Measurements from ENCODE around the gene CHIT1.
A peak's percentile ranks its signal among the peaks of the same experiment; 100 is the strongest.

CHIT1 gene

DNA sequence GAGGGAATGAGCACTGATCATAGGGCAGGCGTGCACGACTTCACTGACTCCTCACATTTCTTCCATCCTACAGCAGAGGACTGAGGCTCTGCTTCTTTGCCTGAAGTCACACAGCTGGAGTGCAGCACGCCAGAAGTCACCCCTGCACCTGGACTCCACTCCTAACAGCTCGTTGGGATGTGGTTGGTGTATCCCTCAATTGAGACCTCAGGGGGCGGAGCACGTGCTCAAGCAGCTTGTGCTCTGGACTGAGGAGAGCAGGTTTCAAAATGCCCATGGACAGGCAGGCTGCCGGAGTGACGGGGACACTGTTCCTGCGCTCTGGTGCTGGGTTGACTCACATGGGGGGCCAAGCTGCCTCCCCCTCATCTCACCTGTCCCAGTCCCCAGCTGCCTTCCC, 13.9 kb downstream of the CHIT1 start:
- no peak for DNase-seq

DNA sequence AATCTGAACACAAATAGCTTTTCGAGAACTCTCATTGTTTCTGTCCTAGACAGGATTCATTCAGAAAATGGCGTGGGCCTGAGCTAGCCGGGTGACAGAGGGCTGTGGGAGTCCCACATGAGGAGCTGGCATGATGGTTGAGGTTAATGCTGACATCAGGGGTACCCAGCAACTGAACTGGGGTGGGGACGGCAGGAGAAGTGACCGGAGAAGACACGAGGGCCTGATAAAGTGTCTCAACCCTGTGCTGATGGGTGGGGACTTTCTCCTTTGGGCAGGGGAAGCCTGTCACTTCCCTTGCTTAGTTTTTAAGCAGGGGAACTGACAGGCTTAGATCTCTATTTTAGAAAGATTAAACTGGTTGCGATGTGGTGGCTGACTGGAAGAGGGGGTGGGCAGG, 14.6 kb downstream of the CHIT1 start:
- DNase-seq, result peak; percentile 89

DNA sequence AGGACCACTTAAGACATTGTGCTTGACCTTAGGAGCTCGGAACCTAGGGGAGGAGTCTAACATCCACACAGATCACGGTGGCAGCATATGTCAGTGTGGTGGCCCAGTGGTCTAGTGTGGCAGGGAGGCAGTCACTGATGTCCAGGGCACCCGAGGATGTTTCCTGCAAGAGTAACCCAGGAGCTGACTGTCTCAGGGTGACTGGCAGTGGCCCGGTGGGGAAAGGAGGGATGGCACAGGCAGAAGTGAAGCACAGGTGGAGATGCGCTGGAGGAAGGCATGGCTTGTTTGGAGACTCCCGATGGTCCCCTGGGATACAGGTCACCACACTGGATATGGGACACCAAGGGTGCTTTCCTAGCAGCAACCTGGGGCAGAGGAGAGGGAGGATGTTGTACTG, 16.3 kb downstream of the CHIT1 start:
- no peak for DNase-seq

DNA sequence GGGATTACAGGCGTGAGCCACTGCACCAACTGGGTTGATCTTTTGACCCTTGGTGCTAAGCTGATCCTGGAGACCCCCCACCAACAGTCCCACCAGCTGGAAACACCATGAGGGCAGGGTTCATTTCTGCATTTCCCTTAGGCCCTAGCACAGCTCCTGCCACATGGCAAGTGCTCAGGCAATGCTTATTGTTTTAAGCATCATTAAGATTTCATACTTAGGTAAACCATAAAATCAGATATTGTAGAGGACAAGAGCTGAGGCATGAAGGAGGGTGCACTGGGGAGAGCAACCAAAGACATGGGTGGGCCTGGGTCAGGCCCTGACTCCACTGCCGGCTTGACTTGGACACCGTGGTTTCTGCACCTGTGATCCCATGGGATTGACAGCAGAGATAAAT, 17.7 kb downstream of the CHIT1 start:
- DNase-seq, result no peak

DNA sequence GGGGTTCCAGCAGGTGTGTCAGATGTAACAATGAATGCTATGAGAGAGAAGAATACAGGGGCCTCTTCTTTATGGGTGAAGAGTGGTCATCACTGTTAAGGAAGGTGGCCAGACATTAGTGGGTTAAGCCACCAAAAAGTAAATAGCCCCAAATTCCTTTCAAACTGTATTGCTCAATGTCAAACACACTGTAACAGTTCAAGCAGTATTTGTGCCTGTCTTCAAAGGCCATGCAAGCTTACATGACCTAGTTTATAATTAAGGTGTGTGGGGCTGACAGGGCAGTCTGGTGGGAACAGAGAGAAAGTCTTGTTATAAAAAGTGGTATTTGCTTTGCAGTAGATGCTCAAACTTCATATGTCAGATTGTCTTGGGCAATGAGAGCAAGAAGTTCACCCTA, 18.5 kb downstream of the CHIT1 start:
- no peak for DNase-seq

DNA sequence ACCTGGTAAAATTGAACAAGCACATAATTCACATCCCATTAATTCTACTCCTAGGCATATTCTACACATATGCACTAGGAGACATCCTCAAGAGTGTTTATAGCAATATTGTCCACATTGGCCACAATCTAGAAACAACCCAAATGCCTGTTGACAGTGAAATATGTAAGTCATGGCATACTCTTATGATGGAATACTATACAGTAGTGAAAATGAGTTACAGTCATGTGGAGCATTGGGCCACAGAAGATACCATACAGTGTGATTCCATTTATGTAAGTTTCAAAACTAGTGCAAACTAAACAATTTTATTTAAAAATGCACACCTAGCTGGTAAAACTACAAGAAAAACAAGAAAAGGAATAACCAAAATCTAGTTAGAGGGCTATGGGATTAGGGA, 19.1 kb downstream of the CHIT1 start:
- DNase-seq, result no peak

DNA sequence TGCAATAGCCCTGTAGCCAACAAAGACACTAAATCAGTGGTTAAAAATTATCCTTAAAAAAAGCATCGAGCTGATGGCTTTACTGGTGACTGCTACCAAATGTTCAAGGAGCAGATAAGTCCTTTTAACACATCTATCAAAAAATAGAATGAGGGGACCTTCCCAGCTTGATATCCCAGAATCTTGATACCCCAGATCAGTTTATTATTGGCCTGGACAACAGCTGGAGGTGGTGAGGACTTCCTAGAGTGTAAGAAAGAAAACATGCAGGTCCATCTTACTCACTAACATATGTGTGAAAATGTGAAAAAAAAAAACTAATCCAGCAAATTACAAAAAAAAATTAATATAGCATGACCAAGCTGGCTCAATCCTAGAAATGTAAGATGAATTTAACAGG, 21.3 kb downstream of the CHIT1 start:
- no peak for DNase-seq

DNA sequence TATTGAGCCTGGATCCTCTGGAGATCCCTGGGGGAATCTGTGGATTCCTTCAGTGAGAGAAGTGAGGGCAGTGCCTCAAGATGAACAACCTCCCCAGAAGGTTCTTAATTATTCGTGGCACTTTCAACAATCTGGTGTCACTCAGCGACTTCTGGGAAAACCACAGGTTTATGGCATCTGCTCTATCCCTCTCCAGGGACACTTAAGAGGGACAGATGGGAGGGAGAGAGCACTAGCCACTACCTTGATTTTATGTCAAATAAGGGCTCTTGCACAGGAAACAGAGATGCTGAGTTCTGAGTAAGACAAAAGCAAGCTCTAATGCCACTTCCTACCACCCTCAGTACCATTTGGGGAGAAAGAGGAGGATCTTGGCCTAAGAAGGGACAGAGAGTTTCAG, 21.7 kb downstream of the CHIT1 start:
- no peak for DNase-seq

DNA sequence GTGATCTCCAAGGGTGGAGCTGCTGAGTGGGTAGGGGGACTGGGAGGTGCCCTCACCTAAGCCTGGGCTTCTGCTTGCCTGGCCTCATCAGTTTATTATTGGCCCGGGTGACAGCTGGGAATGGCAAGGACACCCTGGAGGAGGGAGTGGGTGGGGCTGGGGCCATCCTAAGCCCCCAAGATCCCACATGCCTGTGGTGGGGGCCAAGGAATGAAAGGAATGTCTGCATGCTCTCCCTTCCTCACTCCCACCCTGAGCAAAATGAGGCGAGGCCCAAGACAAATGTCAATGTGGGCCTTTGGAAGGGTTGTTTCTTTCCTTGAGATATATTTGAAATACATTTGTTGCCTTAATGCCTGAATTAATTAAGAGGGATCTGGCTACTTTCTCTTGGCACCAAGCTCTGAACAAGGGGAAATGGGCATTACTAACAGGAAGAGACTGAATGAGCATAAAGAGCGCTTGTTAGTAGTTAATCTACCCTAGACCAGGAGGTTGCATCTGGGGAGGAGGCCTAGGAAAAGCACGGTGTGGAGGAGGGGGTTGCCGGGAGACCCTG, 23.3 kb downstream of the CHIT1 start:
- no peak for DNase-seq

DNA sequence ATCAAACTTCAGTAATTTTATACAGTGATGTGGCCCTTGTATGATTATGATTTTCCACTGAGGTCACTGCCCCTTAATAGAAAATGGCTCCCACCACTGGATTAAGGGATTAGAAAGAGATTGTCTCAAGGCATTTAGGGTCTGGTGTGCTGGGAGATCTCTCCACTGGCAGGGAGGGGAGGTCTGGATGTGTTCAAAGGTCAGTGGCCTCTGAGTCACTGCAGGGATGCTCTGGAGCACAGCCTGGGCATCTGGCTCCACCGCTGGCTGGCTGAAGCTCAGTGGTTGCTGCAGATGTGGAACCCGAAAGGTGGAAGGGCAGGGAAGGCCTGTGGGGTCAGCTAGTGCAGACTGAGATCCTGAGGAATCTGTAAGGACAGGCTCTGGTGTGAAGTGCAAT, 24.7 kb downstream of the CHIT1 start:
- no peak for DNase-seq

DNA sequence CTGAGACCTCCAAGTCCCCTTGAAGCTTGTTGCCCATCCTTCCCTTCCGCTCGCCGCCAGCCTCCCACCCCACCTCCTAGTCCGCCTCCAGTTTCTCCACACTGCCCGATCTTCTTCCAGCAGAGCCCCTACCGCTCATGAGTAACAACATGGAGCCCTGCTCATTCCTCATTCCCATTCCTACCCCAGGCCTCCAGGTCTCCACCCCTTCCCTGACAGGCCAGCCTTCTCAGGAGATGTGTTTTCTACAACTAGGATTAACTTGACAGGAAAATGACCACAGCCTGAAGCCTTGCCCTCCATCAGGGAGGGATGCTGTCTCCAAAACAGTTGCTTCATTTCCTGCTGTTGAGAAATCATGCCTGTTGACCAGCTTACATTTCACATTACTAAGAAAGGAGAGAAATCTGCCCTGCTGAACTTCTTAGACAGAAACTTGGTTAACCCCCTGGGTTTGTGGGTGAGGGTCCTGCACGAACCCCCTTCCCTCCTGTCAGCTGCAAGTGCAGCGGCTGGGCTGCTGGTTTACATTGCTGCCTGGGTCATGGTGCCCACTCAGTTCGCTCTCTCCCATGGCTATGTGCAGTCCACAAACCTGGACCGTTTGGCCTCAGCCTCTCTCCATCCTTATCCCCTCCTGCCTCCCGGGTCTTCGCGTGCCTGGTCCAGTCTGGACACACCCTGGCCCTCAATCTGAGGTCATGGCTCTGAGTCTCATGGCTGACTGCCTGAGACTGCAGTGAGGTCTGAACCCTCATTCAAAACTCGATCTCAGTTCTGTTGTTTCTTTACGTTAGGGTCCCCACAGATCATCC, 26.8 kb downstream of the CHIT1 start:
- DNase-seq, result peak; percentile 83

DNA sequence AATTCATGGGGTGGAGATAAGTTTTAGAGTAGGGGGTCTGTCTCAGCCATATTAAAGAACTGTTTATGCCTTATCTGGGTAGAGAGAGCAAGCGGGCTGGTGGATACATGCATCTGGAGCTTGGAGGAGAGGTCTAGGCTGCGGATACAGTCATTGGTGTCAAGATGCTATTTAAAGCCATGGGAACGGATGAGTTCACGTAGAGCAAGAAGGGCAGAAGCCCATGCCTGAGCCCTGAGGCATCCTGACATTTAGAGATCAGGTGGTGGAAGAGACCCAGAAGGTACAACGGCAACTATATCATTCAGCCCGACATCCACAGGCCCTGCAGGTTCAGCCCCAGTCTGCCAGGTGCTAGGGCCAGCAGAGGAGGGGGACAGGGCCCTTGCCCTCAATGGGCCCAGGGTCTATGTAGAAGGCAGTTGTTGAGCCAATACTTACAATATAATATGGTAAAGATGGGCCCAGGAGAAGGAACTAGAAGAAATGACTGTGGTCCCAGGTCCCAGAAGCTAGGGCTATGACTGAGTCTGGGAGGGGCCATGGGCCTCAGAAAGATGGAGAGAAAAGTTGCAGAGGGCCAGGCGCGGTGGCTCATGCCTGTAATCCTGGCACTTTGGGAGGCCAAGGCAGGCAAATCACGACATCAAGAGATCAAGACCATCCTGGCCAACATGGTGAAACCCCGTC, 27.8 kb downstream of the CHIT1 start:
- DNase-seq, result no peak

DNA sequence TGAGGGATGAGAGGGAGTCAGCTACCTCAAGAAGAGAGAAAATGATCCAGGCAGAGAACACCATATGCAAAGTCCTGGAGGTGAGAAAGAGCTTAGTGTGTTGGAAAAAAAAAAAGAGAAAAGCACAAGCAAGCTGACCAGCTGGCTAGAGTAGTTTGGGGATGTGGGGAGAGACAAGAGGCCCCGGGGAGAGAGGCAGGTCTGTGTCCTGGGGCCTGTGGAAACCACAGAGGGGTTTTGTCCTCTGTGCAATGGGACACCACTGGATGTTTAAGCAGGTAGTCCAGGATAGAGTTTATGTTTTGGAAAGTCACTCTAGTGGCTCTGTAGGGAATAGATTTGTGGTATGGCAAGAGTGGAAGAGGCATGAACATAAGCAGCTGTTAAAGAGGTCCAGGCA, 28.6 kb downstream of the CHIT1 start:
- no peak for DNase-seq

DNA sequence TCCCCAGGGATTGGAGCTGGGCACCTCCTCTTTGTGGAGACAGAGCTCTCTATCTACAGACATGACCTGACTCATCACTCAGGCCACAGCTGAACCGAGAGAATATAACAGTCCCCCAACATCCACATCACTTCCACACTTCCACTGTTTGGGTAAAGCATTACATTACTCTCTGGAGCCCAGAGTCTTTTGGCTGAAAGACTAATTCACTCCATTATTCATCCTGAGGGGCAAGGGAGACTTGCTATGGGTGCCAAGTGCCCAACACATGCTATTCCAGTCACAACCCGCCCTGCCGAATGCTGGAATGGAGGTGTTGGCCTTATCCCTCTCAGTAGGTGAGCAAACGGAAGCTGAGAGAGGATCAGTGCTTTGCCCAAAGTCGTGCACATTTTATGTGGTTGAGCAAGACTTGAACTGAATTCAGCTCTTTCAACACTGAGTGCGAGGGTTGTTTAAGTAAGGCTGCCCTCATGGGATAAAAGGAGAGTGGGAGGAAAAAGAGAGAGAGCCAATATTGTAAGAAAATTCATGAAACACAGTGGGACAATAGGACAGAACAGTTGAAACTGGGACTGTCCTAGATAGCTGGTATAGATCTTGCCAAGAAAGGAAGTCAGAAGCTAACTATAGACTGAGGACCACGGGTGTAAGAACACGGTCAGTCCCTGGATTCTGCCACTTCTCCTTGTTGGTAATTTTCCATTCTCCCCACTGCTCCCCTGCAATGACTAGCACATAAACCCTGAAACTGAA, 29.5 kb downstream of the CHIT1 start:
- peak; percentile 79 for DNase-seq

DNA sequence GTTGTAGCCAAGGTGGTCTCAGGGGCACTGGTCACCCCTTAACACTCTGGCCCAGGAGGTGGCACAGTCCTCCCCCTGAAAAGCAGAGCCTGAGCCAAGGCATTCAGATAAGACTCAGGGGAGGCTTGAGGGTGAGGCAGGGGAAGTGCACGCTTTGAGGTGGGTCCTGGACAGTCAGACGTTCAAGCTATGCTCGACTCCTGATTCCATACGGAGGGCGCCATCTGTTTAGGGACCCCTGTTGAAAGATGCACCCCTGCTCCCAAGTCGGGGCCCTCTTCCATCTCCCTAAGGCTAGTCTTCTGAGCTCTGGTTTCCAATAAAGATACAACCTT, 30.0 kb downstream of the CHIT1 start:
- DNase-seq, result no peak

DNA sequence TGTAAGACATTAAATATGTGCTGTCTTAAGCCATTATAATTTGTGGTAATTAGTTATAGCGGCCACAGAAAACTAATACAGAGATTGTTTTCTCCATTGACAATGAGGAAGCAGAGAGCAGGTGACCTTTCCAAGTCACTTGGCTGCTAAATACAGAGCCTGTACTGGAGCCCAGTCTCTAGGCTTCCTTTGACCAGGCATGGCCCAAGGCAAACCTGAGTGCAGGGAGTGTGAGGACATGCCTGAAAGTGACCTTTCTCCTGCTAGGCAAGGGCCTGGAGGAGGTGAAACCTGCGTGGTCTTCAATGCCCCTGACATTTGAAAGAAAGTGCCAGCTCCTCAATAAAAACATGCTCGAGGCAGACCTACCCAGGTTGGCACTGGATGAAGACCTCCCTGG, 30.5 kb downstream of the CHIT1 start:
- no peak for DNase-seq

DNA sequence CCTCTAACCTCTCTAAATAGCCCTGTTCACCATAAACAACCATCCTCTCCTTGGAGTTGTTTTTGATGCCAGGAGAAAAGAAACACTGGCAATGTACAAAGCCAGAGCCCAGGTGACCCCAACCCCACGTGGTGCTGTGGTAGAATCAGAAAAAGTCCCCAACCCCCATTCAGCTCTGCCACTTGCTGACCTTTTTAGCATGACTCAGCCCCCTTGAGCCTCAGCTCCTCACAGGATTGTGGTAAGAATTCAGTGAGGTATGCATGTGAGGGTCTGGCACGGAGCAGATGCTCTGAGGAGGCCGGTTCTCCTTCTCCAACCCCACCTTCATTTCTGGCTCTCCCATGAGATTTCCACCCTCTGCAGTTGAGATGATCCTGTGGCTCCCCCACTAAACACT, 31.8 kb downstream of the CHIT1 start:
- DNase-seq, result peak; percentile 57

DNA sequence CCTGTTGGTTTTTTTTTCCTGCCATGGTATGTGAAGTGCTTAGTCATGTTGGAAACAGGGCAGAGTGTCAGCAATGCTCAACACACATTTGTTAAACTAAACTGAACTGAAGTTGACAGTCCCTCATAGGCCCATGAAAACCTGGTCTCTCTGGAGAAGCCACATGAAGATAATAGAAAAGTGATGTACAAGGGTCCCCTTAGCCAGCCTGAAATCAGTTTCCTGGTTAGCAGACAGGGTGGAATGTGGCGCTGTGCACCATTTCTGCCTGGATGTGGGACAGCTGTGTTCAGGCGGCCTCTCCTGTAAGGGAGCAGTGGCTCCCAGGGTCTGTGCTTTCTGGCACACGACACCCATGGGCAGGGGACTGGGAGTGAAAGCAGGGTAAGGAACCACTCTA, 33.1 kb downstream of the CHIT1 start:
- no peak for DNase-seq

DNA sequence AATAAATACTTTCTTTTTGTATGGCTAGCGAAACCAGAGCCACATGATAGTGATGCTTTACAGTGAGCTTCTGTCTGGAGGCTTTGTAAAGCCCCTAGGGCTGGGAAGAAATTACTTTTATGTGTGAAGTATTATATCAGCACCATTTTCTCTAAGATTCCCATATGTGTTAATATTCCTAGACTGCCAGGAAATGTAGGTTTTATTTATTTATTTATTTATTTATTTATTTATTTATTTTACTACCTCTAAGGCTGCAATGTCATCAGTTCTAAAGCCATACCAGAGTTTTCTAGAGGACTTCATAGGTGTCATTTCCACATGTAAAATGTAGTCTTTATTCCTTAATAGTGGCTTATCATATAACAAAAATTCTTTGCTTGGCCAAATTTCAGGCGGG, 38.5 kb downstream of the CHIT1 start:
- no peak for DNase-seq

DNA sequence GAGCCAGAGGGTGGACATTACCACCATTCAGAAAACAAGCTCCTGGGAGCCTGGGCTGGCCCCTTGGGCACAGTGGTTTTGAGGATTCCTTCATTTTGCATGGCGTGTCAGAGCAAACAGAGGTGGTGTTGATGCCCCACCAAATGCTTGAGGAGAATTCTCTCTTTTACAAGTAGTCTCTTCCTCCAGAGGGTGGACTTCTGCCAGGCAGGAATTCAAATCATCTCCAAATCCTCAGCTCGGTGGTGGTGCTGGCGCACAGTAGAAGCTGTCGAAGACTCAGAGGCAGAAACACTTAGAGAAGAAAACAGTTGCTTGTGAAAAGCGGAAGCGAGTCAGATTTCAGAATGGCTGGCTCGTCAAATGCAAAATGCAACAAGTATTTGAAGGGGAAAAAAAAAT, 39.5 kb downstream of the CHIT1 start:
- DNase-seq, result no peak

DNA sequence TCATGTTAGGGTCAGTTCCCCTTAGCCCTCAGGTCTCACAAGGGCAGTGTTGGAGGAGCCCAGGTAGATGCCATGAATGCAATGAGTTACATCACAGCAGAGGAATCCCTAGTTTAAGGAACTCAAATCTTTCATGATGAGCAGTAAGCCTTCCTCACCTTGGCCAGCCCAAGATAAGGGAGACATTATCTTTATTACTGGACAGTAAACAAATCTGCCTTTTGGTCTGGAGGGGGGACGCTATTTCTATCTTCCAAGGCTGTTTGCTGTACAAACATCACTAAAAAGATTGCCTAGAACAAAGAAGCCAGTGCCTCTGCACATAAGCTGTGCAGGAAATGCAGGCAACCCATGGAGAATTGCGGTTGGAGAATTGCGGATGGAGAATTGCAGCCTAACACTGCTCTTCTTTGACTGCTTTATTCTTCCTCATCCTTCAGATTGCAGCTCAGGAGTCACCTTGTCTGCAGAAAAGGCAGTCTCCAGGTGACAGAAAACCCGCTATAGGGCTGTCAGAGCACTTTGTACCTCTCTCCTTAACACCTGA, 40.7 kb downstream of the CHIT1 start:
- DNase-seq, result no peak

DNA sequence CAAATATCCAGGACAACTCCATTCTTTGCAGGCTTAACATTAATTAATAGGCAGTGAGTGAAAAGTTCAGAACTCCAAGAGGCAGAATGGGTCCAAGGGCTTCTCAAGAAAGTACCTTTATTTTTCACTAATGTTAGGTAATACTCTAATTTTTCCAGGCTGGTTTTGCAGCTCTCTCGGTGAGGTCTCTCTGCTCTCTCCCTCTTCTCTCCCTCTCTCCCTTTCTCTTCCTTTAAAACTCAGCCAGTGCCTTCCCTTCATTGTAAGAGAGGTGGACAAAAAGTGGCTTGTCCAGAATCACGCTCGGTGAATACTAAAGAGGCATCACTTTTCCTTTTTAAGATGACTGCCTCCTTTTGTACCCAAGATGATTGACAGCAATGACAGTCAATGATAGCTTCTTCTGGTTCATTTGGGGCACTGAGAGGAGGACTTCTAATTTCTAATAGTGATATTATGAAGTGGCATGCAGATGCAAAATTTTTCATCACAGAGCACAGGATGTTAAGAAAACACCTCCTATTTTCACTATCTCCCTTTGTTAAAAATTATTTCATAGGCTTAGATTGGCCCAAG, 41.7 kb downstream of the CHIT1 start:
- no peak for DNase-seq

DNA sequence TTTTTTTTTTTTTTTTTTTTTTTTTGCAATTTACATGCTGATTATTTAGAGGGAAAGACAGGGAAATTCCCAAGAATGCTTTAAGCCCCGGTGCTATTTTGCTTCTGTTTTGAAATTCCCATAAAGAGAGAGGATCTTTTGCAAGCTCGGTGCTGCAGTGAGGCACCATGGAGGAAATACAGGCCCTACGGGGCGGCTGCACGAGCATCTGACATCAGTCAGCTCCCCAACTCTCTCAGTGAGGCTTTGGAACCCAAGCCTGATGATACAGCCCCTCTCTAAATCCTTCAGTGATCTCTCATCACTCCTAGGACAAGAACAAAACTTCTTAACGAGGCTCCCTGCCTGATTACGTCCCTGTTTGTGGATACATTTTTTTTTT, 42.2 kb downstream of the CHIT1 start:
- peak; percentile 88 for DNase-seq

Measured in suppressor macrophage treated with lipopolysaccharide for 4 hours (primary cell).